GM12892 (cell line): ENCODE data around the gene RAPGEF5.

Experiments used
- POLR2AphosphoS5 ChIP-seq: IDR thresholded peaks from 2 replicates; pipeline ENCODE4 v1.6.1; 2011; ENCODE audit warnings: low read depth, low read length, control low read depth
- TAF1 ChIP-seq: IDR thresholded peaks from 2 replicates; pipeline ENCODE4 v1.6.1; 2011; ENCODE audit warnings: low read depth, mild to moderate bottlenecking, control low read depth, low read length, borderline replicate concordance

DNA sequence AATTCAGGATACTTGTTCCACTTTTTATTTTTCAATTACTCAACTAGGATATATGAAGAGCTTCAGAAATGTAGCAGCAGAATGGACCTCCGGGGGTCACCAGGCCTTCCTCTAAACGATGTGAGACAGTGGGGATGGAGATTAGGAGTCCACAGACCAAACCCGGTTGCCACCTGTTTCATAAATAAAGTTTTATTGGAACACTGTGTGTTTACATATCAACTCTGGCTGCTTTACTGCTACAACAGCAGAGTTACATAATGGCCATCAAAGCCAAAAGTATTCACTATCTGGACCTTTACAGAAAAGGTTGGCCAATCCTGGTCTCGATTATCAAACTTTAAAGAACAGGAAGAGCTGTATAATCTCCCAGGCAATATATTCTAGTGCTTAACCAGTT lies 30.8 kb downstream of the RAPGEF5 start:
- TF ChIP-seq POLR2AphosphoS5 (no peak), TAF1 (no peak)
